Measurements from ENCODE around the gene CSNK1E. TPM values are rescaled to one million over a fixed set of nuclear protein-coding genes. Genes with fewer than 3 reads are reported as not detected.

The CSNK1E gene
- total and polyA plus RNA-seq, 10 of the 15 experiments (the other 5 are each of a cell fraction or from before 2014, with no cell fraction given) = 5.9 to 107 (median 64.9) TPM

DNA sequence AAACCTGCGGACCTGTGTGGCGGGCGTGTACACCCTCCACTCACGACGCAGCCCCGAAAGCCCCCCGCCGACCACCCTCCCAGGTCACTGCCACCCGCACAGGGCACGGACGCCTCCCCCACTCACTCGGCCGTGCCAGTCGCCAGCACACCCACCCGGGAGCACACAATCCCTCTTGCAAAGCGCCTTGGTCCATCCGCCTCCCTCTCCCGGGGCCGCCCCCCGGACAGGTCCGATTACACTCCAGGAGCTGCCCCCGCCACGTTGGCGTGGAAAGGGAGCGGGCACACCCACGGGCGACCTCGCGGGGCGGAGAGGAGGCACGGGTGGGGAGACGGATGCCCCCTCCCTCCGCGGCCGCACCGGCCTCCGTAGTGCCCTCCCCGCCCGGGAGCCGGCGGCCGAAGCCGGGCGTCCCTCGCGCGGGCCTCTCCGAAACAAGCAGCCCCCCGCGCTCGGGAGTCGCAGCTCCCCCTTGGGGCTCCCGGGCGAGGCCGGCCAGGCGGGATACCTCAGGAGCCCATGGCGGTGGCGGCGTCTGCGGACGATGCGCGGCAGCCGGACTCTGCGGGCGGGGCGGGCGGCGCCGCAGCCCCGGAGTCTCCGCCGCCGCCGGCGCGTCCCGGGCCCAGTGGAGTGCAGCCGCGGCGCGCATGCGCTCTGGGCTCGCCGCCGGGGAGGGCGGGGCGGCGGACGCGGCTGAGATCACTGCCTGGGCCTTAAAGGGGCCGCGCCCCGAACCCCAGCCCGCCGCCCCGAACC, 44.7 kb downstream of the CSNK1E start, which contains the start of gene TMEM184B (continued):
- peak; percentile 8; the same call in 1 of the 2 replicates for TF ChIP-seq YY1 (IDR thresholded peaks at IDR 0.05; ENCODE audit: low read depth, low read length)
- 0 out of 2 replicates have a peak, but pooled peaks have one; percentile 39 for TF ChIP-seq NR2F1 (conservative IDR thresholded peaks at IDR 0.05)
- TF ChIP-seq NRF1 (conservative IDR thresholded peaks at IDR 0.05; ENCODE audit: low read depth, low read length) = peak; percentile 60
- TF ChIP-seq LARP7 (IDR thresholded peaks at IDR 0.05) = peak; percentile 86
- peak; percentile 8 for TF ChIP-seq SP1 (IDR thresholded peaks at IDR 0.05; ENCODE audit: low read depth, low read length)

DNA sequence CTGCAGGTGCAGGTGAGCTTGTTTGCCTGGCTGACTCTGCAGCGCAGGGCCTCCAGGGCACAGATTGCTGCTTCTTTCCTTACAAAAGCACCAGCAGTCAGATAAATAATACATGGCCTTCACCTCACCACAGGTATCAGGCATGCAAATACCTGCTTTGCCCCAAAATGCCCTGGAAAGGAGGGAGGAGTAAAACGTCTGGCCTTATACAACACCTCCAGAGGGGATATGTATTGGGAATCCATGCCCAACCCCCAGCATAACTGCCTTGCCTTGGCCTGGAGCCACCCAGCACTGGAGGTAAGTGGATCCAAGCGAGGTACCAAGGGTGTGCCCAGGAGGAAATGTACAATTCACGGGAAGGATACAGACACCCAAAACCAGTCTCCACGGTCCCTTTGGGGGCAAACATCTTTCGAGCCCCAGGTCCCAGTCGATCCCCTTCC, 45.3 kb downstream of the CSNK1E start:
- ChIA-PET SMC1A (ENCODE audit: uncharacterized antibody, unreplicated experiment) (interaction anchor here (1.1 kb wide), 1 partner anchor 34 kb away, joined by 3 read pairs; no protein-coding TSS in a partner anchor), CTCF (interaction anchor here (1.0 to 4.2 kb wide), 2 partner anchors 11 to 18 kb away, joined by 3 to 26 read pairs; no protein-coding TSS in a partner anchor), RAD21 (ENCODE audit: unreplicated experiment) (interaction anchor here (1.0 kb wide), 1 partner anchor 11 kb away, joined by 3 read pairs; no protein-coding TSS in a partner anchor), POLR2A (no interaction called here)
- ATAC-seq (peak; percentile 17), FAIRE-seq (no peak), DNase-seq (ENCODE audit: low read depth, low spot score) (no peak)
- no peak overlapping the region for H3K27ac ChIP-seq (ENCODE audit: control insufficient read depth, insufficient read depth)
- H3K4me1 ChIP-seq (ENCODE audit: control insufficient read depth, insufficient read depth, low read length) = peaks cover 25% of the 10 kb centered on the region
- WGBS (ENCODE audit: insufficient coverage, insufficient replicate concordance, low lambda C conversion rate, missing lambda C conversion rate) = 4% methylated on average over 7 of the region's 7 CpGs
- TF ChIP-seq ZNF274 (IDR thresholded peaks at IDR 0.05; ENCODE audit: insufficient read depth, insufficient read length) (no peak), EED (IDR thresholded peaks at IDR 0.05; ENCODE audit: low read depth) (no peak), NRF1 (conservative IDR thresholded peaks at IDR 0.05; ENCODE audit: low read depth, low read length) (no peak), KDM1A (IDR thresholded peaks at IDR 0.05; ENCODE audit: borderline replicate concordance) (no peak), RB1 (IDR thresholded peaks at IDR 0.05; ENCODE audit: borderline replicate concordance) (no peak), HDAC6 (IDR thresholded peaks at IDR 0.05; ENCODE audit: unreplicated experiment) (no peak), FOXK2 (IDR thresholded peaks at IDR 0.05) (no peak), MXI1 (IDR thresholded peaks at IDR 0.05; ENCODE audit: low read depth, low read length) (no peak), BRCA1 (IDR thresholded peaks at IDR 0.05; ENCODE audit: low read depth, low read length) (no peak), RELA (IDR thresholded peaks at IDR 0.05; ENCODE audit: borderline replicate concordance, partially characterized antibody) (no peak)
- TF ChIP-seq, protein P1, sequence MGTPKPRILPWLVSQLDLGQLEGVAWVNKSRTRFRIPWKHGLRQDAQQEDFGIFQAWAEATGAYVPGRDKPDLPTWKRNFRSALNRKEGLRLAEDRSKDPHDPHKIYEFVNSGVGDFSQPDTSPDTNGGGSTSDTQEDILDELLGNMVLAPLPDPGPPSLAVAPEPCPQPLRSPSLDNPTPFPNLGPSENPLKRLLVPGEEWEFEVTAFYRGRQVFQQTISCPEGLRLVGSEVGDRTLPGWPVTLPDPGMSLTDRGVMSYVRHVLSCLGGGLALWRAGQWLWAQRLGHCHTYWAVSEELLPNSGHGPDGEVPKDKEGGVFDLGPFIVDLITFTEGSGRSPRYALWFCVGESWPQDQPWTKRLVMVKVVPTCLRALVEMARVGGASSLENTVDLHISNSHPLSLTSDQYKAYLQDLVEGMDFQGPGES (IDR thresholded peaks at IDR 0.05) = no peak
- in situ Hi-C loops (cut with MboI) (no loop called here), intact Hi-C loops (cut with micrococcal nuclease; ENCODE audit: unreplicated experiment) (no loop called here)
- no peak overlapping the region; the same call in 1 of the 2 replicates for H2AFZ ChIP-seq (ENCODE audit: control insufficient read depth, low read depth, low read length)
- H4K20me1 ChIP-seq (ENCODE audit: control insufficient read depth, insufficient read depth) = no peaks in the 10 kb centered on the region
- peak overlapping the region; percentile 88 for H3K9ac ChIP-seq (ENCODE audit: control insufficient read depth, insufficient read depth, low read length)
- H3K27me3 ChIP-seq (replicated peaks in 1 of 2; ENCODE audit: control insufficient read depth in 2 of 2, insufficient read depth in 2 of 2, low read length in 1 of 2) = no peaks in the 10 kb centered on the region
- peak overlapping the region; percentile 99 for H3K4me2 ChIP-seq (ENCODE audit: control insufficient read depth, insufficient read depth)
- peaks cover 12% of the 10 kb centered on the region for H3K79me2 ChIP-seq (ENCODE audit: control insufficient read depth, insufficient read depth, low read length)
- BruUV-seq (replicated peaks) = no TSS peak
- H3K4me3 ChIP-seq = peak overlapping the region; percentile 90
- no peaks in the 10 kb centered on the region for H3K9me3 ChIP-seq (replicated peaks; ENCODE audit: control insufficient read depth, insufficient read depth, low read length)
- H3K36me3 ChIP-seq (ENCODE audit: control insufficient read depth in 2 of 2, insufficient read depth in 2 of 2, low read length in 1 of 2) = no peaks in the 10 kb centered on the region; a peak in 1 of 4 replicates
